ENCODE measurements around the gene ITK.
A peak's percentile ranks its signal among the peaks of the same experiment; 100 is the strongest.

- TF ChIP-seq, protein P1, sequence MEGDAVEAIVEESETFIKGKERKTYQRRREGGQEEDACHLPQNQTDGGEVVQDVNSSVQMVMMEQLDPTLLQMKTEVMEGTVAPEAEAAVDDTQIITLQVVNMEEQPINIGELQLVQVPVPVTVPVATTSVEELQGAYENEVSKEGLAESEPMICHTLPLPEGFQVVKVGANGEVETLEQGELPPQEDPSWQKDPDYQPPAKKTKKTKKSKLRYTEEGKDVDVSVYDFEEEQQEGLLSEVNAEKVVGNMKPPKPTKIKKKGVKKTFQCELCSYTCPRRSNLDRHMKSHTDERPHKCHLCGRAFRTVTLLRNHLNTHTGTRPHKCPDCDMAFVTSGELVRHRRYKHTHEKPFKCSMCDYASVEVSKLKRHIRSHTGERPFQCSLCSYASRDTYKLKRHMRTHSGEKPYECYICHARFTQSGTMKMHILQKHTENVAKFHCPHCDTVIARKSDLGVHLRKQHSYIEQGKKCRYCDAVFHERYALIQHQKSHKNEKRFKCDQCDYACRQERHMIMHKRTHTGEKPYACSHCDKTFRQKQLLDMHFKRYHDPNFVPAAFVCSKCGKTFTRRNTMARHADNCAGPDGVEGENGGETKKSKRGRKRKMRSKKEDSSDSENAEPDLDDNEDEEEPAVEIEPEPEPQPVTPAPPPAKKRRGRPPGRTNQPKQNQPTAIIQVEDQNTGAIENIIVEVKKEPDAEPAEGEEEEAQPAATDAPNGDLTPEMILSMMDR (IDR thresholded peaks at IDR 0.05) = peak; percentile 34 to 58 (median 38)
- TF ChIP-seq POLR2A (IDR thresholded peaks at IDR 0.05) = no peak
Measured at GRCh38 chr5:157148734-157149615, 31.7 kb upstream of the ITK start.
